SK-N-SH (cell line): Measurements from ENCODE around the gene SYNJ1. TPM values are rescaled to one million over a fixed set of nuclear protein-coding genes. Genes with fewer than 3 reads are reported as not detected.

ENCODE experiments used
- CTCF ChIA-PET: fragments of 300-600, 350-600 bp; formaldehyde crosslinking; extraction: SDS; loops from one replicate; lab custom pipeline; 2021; lab: Yijun Ruan, JAX
- POLR2A ChIA-PET: fragments of 350-600 bp; sonication (Branson Sonifier 250); formaldehyde crosslinking; extraction: SDS; loops from one replicate; lab custom pipeline; 2020; ENCODE audit warnings: antibody characterized with exemption, inconsistent platforms; lab: Yijun Ruan, JAX
- DNase-seq: peaks from one replicate; pipeline ENCODE4 v3.0.0; 2012
- H2AFZ ChIP-seq: fragments of 200-600 bp; sonication (generic); 2 replicates; pipeline ENCODE4 v1.8.1; 2016; ENCODE audit warnings: antibody characterized with exemption, mild to moderate bottlenecking, low read depth
- H3F3A ChIP-seq: fragments of 200-600 bp; sonication (generic); replicated peaks from 2 replicates; pipeline ENCODE3; 2016; ENCODE audit warnings: antibody characterized with exemption, mild to moderate bottlenecking; ENCODE audit not compliant: insufficient read depth
- H3K27ac ChIP-seq, 2 experiments: fragments of 200-500 bp in 1 of 2; fragments of 200-600 bp in 1 of 2; sonication (Bioruptor generic) in 1 of 2; sonication (generic), shearing (Covaris generic) in 1 of 2; 2 replicates each; pipeline versions ENCODE4 v1.5.1 to v1.6.1; 2014 to 2016; ENCODE audit warnings: low read depth in 2 of 2, inconsistent platforms in 1 of 2, low read length in 1 of 2, mild to moderate bottlenecking in 1 of 2, mixed read lengths in 1 of 2
- H3K27me3 ChIP-seq: fragments of 200-600 bp; sonication (generic), shearing (Covaris generic); 2 replicates; pipeline ENCODE4 v1.6.1; 2016; ENCODE audit warnings: mixed run types; ENCODE audit not compliant: insufficient read depth
- H3K36me3 ChIP-seq, 2 experiments: fragments of 200-500 bp in 1 of 2; fragments of 200-600 bp in 1 of 2; sonication (Bioruptor generic) in 1 of 2; sonication (generic) in 1 of 2; replicated peaks in 1 of 2; 2 replicates each; pipeline versions ENCODE3 to v1.5.1; 2014 to 2016; ENCODE audit warnings: low read length in 1 of 2, mild to moderate bottlenecking in 1 of 2; ENCODE audit not compliant: insufficient read depth in 2 of 2, control insufficient read depth in 1 of 2
- H3K4me1 ChIP-seq, 2 experiments: fragments of 200-500 bp in 1 of 2; fragments of 200-600 bp in 1 of 2; sonication (Bioruptor generic) in 1 of 2; sonication (generic), shearing (Covaris generic) in 1 of 2; 2 replicates each; pipeline versions ENCODE4 v1.5.1 to v1.6.1; 2014 to 2016; ENCODE audit warnings: low read depth in 1 of 2, low read length in 1 of 2, mixed run types in 1 of 2; ENCODE audit not compliant: insufficient read depth in 2 of 2, control insufficient read depth in 1 of 2
- H3K4me2 ChIP-seq: fragments of 200-600 bp; sonication (generic), shearing (Covaris generic); 2 replicates; pipeline ENCODE4 v1.6.1; 2017; ENCODE audit warnings: mixed run types
- H3K4me3 ChIP-seq, 2 experiments: fragments of 200-500 bp in 1 of 2; fragments of 200-600 bp in 1 of 2; sonication (Bioruptor generic) in 1 of 2; sonication (generic), shearing (Covaris generic) in 1 of 2; 2 replicates each; pipeline versions ENCODE4 v1.5.1 to v1.8.1; 2014 to 2016; ENCODE audit warnings: low read depth in 2 of 2, inconsistent platforms in 1 of 2, low read length in 1 of 2, mild to moderate bottlenecking in 1 of 2, mixed read lengths in 1 of 2, moderate library complexity in 1 of 2
- H3K79me2 ChIP-seq: fragments of 200-600 bp; sonication (generic); 2 replicates; pipeline ENCODE4 v1.8.1; 2017; ENCODE audit warnings: mild to moderate bottlenecking; ENCODE audit not compliant: insufficient read depth
- H3K9ac ChIP-seq: fragments of 200-600 bp; sonication (generic); 2 replicates; pipeline ENCODE4 v1.6.1; 2017; ENCODE audit warnings: mixed run types
- H3K9me2 ChIP-seq: fragments of 200-600 bp; sonication (generic); 2 replicates; pipeline ENCODE4 v1.6.1; 2017; ENCODE audit warnings: mixed run types
- H3K9me3 ChIP-seq: fragments of 200-600 bp; sonication (generic); 2 replicates; pipeline ENCODE4 v1.6.1; 2017; ENCODE audit warnings: mixed run types, mild to moderate bottlenecking, moderate library complexity
- H4K20me1 ChIP-seq: fragments of 200-600 bp; sonication (generic); 2 replicates; pipeline ENCODE4 v1.6.1; 2017; ENCODE audit warnings: mild to moderate bottlenecking, mixed run types; ENCODE audit not compliant: insufficient read depth
- ELF1 ChIP-seq: IDR thresholded peaks from 2 replicates; pipeline ENCODE4 v1.4.0; 2012
- EP300 ChIP-seq, 2 experiments: IDR thresholded peaks; 2 replicates each; pipeline versions ENCODE4 v1.4.0 to v1.6.1; 2012; ENCODE audit warnings: borderline replicate concordance in 1 of 2, low read depth in 1 of 2, low read length in 1 of 2
- FOXJ3 ChIP-seq: sonication (generic); formaldehyde crosslinking; IDR thresholded peaks from 2 replicates; pipeline ENCODE4 v1.5.1; 2020; ENCODE audit warnings: mild to moderate bottlenecking, missing genetic modification reagents
- GABPA ChIP-seq: IDR thresholded peaks from 2 replicates; pipeline ENCODE4 v1.4.0; 2012; ENCODE audit warnings: low read depth, mild to moderate bottlenecking
- MEF2A ChIP-seq: IDR thresholded peaks from 2 replicates; pipeline ENCODE4 v1.4.0; 2012; ENCODE audit warnings: low read depth, borderline replicate concordance
- MXI1 ChIP-seq: IDR thresholded peaks from 2 replicates; pipeline ENCODE4 v1.6.1; 2012; ENCODE audit warnings: mild to moderate bottlenecking, low read depth, low read length, improper control_type of control experiment
- NFIC ChIP-seq: IDR thresholded peaks from 2 replicates; pipeline ENCODE4 v1.4.0; 2012; ENCODE audit warnings: borderline replicate concordance
- POLR2AphosphoS5 ChIP-seq: IDR thresholded peaks from 2 replicates; pipeline ENCODE4 v1.6.1; 2012; ENCODE audit warnings: low read depth, low read length
- RCOR1 ChIP-seq: fragments of 150-350 bp; IDR thresholded peaks from 2 replicates; pipeline ENCODE4 v1.6.1; 2017; ENCODE audit warnings: antibody characterized with exemption, low read length
- REST ChIP-seq: IDR thresholded peaks from 2 replicates; pipeline ENCODE4 v1.6.1; 2012; ENCODE audit warnings: mild to moderate bottlenecking, low read depth, low read length, moderate library complexity
- SMC3 ChIP-seq: IDR thresholded peaks from 2 replicates; pipeline ENCODE4 v1.6.1; 2012; ENCODE audit warnings: low read depth, low read length, improper control_type of control experiment
- TAF1 ChIP-seq: IDR thresholded peaks from 2 replicates; pipeline ENCODE4 v1.6.1; 2012; ENCODE audit warnings: low read depth, mild to moderate bottlenecking, low read length, moderate library complexity, borderline replicate concordance
- YY1 ChIP-seq: IDR thresholded peaks from 2 replicates; pipeline ENCODE4 v1.4.0; 2012; ENCODE audit warnings: low read depth, mild to moderate bottlenecking
- ZBTB33 ChIP-seq: IDR thresholded peaks from 2 replicates; pipeline ENCODE4 v1.4.0; 2012; ENCODE audit warnings: low read depth, borderline replicate concordance
- WGBS: methylation state at CpG from one replicate; pipeline ENCODE4 v1.1.6; 2017; ENCODE audit warnings: low lambda C conversion rate; 5-methylcytosine and 5-hydroxymethylcytosine counted together
- polyA plus RNA-seq, 3 experiments: library from polyadenylated mRNA; depleted of rRNA; stranded (reverse); fragments of >200 nt; gene quantifications; 2 replicates each; pipeline ENCODE4 v1.2.3, GENCODE V29; 2012
- TF ChIP-seq, protein P1 (sequence below): IDR thresholded peaks from 2 replicates; pipeline ENCODE4 v1.4.0; 2012; ENCODE audit warnings: low read depth
- TF ChIP-seq, protein P2 (sequence below): fragments of 150-350 bp; IDR thresholded peaks from 2 replicates; pipeline ENCODE4 v1.6.1; 2017; ENCODE audit warnings: antibody characterized with exemption, low read length, low read depth, borderline replicate concordance
- TF ChIP-seq, protein P3 (sequence below): fragments of 200-600 bp; sonication (generic); IDR thresholded peaks from 2 replicates; pipeline ENCODE4 v1.6.1; 2017; ENCODE audit warnings: antibody characterized with exemption, mild to moderate bottlenecking, moderate library complexity

Gene SYNJ1
- polyA plus RNA-seq, 1 of the 3 experiments (the other 2 are of a cell fraction): 3.3 TPM

- Histone ChIP-seq H3K27ac (no peak overlapping the region), H3K79me2 (no peaks in the 10 kb centered on the region), H3K36me3 (peaks cover 0 to 4% of the 10 kb centered on the region in 2 experiments), H3F3A (no peaks in the 10 kb centered on the region), H3K27me3 (no peaks in the 10 kb centered on the region), H3K4me1 (no peaks in the 10 kb centered on the region), H3K9me2 (no peaks in the 10 kb centered on the region), H3K9me3 (no peaks in the 10 kb centered on the region), H4K20me1 (no peaks in the 10 kb centered on the region), H3K4me3 (no peak overlapping the region), H2AFZ (no peak overlapping the region), H3K4me2 (no peak overlapping the region), H3K9ac (no peak overlapping the region)
- TF ChIP-seq MEF2A (no peak), MXI1 (no peak), ELF1 (no peak), EP300 (IDR thresholded peaks at IDR 0.05; ENCODE audit: borderline replicate concordance in 1 of 2, low read depth in 1 of 2, low read length in 1 of 2) (no peak), NFIC (no peak)
- TF ChIP-seq, protein P1, sequence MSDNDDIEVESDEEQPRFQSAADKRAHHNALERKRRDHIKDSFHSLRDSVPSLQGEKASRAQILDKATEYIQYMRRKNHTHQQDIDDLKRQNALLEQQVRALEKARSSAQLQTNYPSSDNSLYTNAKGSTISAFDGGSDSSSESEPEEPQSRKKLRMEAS: no peak
- CTCF ChIA-PET: interaction anchor here (0.6 to 1.1 kb wide), 3 partner anchors 10 to 230 kb away, joined by 3 read pairs; no protein-coding TSS in a partner anchor
- no peak for DNase-seq
- POLR2A ChIA-PET: no interaction called here
- WGBS: 93% methylated on average over 4 of the region's 4 CpGs
These were observed 17.6 kb downstream of the SYNJ1 start for GRCh38 chr21:32710069-32710784.

DNA sequence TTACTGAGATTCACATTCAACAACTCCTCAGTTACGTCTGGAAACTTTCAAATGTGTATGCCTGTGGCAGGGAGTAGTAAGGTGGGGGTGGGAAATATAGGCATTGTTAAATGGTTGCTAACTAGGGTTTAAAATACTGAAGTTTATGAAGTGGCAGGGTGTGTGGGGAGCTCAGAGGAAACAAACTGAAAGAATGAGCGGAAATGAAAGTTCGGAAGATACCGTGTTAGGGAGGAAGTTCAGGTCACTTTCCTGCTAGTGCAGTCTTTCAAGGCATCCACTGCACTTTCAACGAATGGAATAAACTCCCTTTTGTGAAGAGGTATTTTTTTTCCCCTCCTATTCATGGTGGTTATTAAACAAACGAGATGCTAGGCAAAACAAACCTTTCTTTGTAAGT lies 19.7 kb downstream of the SYNJ1 start:
- Histone ChIP-seq H3K9ac (no peak overlapping the region), H3K4me1 (peaks cover 1 to 4% of the 10 kb centered on the region in 2 experiments; a peak in 1 of 4 replicates), H3F3A (peaks cover 3% of the 10 kb centered on the region), H3K79me2 (no peaks in the 10 kb centered on the region), H3K27me3 (no peaks in the 10 kb centered on the region), H3K36me3 (peaks cover 0 to 4% of the 10 kb centered on the region in 2 experiments), H2AFZ (no peak overlapping the region), H4K20me1 (no peaks in the 10 kb centered on the region), H3K27ac (no peak overlapping the region), H3K9me2 (no peaks in the 10 kb centered on the region), H3K4me2 (no peak overlapping the region), H3K9me3 (no peaks in the 10 kb centered on the region), H3K4me3 (no peak overlapping the region)
- CTCF ChIA-PET: no interaction called here
- no peak for DNase-seq
- 86% methylated on average over 6 of the region's 6 CpGs for WGBS
- POLR2A ChIA-PET: interaction anchor here (1.0 kb wide), 1 partner anchor 20 kb away, joined by 3 read pairs; the partner anchor contains the start of gene SYNJ1
- TF ChIP-seq, protein P2, sequence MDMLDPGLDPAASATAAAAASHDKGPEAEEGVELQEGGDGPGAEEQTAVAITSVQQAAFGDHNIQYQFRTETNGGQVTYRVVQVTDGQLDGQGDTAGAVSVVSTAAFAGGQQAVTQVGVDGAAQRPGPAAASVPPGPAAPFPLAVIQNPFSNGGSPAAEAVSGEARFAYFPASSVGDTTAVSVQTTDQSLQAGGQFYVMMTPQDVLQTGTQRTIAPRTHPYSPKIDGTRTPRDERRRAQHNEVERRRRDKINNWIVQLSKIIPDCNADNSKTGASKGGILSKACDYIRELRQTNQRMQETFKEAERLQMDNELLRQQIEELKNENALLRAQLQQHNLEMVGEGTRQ: no peak
- TF ChIP-seq POLR2AphosphoS5 (no peak), RCOR1 (no peak), SMC3 (no peak), YY1 (no peak), MXI1 (no peak), EP300 (IDR thresholded peaks at IDR 0.05; ENCODE audit: borderline replicate concordance in 1 of 2, low read depth in 1 of 2, low read length in 1 of 2) (no peak), TAF1 (no peak), REST (no peak), GABPA (no peak), MEF2A (no peak), FOXJ3 (CRISPR knock-in tag) (no peak), ZBTB33 (no peak)
- TF ChIP-seq, protein P1: no peak
- TF ChIP-seq, protein P3, sequence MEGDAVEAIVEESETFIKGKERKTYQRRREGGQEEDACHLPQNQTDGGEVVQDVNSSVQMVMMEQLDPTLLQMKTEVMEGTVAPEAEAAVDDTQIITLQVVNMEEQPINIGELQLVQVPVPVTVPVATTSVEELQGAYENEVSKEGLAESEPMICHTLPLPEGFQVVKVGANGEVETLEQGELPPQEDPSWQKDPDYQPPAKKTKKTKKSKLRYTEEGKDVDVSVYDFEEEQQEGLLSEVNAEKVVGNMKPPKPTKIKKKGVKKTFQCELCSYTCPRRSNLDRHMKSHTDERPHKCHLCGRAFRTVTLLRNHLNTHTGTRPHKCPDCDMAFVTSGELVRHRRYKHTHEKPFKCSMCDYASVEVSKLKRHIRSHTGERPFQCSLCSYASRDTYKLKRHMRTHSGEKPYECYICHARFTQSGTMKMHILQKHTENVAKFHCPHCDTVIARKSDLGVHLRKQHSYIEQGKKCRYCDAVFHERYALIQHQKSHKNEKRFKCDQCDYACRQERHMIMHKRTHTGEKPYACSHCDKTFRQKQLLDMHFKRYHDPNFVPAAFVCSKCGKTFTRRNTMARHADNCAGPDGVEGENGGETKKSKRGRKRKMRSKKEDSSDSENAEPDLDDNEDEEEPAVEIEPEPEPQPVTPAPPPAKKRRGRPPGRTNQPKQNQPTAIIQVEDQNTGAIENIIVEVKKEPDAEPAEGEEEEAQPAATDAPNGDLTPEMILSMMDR: no peak
